ENCODE measurements around the gene DEFB128.
"Not testable (repeated sequence)": the region's sequence is repeated elsewhere in the genome, so short reads cannot be mapped to it uniquely, and the experiment has no call there.

GRCh38 chr20:203630-204029 is 14.1 kb upstream of the DEFB128 start:
- TF ChIP-seq POLR2A (IDR thresholded peaks at IDR 0.05; ENCODE audit: low read depth, low read length); HCFC1 (IDR thresholded peaks at IDR 0.05; ENCODE audit: low read length); TARDBP (IDR thresholded peaks at IDR 0.05; ENCODE audit: borderline replicate concordance); MEF2A (IDR thresholded peaks at IDR 0.05; ENCODE audit: insufficient read depth, low read depth, low read length); FOXM1 (IDR thresholded peaks at IDR 0.05; ENCODE audit: low read depth, low read length); BRCA1 (IDR thresholded peaks at IDR 0.05; ENCODE audit: low read depth, low read length); EED (IDR thresholded peaks at IDR 0.05; ENCODE audit: low read depth); POLR2AphosphoS5 (IDR thresholded peaks at IDR 0.05; ENCODE audit: low read length); YY1 (IDR thresholded peaks at IDR 0.05; ENCODE audit: low read depth, low read length); RBBP5 (conservative IDR thresholded peaks at IDR 0.05); EZH2 (IDR thresholded peaks at IDR 0.05; ENCODE audit: borderline replicate concordance, control insufficient read depth, low read depth, low read length): not testable (repeated sequence)
- TF ChIP-seq, protein P1, sequence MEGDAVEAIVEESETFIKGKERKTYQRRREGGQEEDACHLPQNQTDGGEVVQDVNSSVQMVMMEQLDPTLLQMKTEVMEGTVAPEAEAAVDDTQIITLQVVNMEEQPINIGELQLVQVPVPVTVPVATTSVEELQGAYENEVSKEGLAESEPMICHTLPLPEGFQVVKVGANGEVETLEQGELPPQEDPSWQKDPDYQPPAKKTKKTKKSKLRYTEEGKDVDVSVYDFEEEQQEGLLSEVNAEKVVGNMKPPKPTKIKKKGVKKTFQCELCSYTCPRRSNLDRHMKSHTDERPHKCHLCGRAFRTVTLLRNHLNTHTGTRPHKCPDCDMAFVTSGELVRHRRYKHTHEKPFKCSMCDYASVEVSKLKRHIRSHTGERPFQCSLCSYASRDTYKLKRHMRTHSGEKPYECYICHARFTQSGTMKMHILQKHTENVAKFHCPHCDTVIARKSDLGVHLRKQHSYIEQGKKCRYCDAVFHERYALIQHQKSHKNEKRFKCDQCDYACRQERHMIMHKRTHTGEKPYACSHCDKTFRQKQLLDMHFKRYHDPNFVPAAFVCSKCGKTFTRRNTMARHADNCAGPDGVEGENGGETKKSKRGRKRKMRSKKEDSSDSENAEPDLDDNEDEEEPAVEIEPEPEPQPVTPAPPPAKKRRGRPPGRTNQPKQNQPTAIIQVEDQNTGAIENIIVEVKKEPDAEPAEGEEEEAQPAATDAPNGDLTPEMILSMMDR (IDR thresholded peaks at IDR 0.05 in 2 of 3, conservative IDR thresholded peaks at IDR 0.05 in 1 of 3; ENCODE audit: control insufficient read depth in 2 of 3, extremely low read depth in 1 of 3, insufficient read depth in 1 of 3, low read depth in 3 of 3, low read length in 3 of 3) = not testable (repeated sequence)

Measured in GM12878 (cell line).